Activated CD4-positive, alpha-beta memory T cell treated with anti-CD3 and anti-CD28 coated beads for 36 hours (primary cell): ENCODE results near the gene ZNF227. TPM values are rescaled to one million over a fixed set of nuclear protein-coding genes. Genes with fewer than 3 reads are reported as not detected.
"Not testable (repeated sequence)": the region's sequence is repeated elsewhere in the genome, so short reads cannot be mapped to it uniquely, and the experiment has no call there.

Source experiments
- CTCF ChIA-PET: fragments of 350-600 bp; sonication (Branson Sonifier 250); formaldehyde crosslinking; loops from one replicate; lab custom pipeline; 2021; ENCODE audit warnings: antibody characterized with exemption, inconsistent platforms; lab: Charles Lee
- POLR2A ChIA-PET: fragments of 350-600 bp; sonication (Branson Sonifier 250); formaldehyde crosslinking; loops from one replicate; lab custom pipeline; 2021; ENCODE audit warnings: antibody characterized with exemption; lab: Charles Lee
- DNase-seq: peaks from one replicate; pipeline ENCODE4 v3.0.0-alpha.2; 2020
- H3K27ac Mint-ChIP-seq: one replicate; pipeline ENCODE4 v1.8.0; 2021; ENCODE audit warnings: mixed read lengths
- H3K27me3 Mint-ChIP-seq: one replicate; pipeline ENCODE4 v1.8.0; 2021; ENCODE audit warnings: mixed read lengths
- H3K36me3 Mint-ChIP-seq: one replicate; pipeline ENCODE4 v1.8.0; 2021; ENCODE audit warnings: mixed read lengths
- H3K4me1 Mint-ChIP-seq: one replicate; pipeline ENCODE4 v1.8.0; 2021; ENCODE audit warnings: low read depth, mixed read lengths
- H3K4me3 Mint-ChIP-seq: one replicate; pipeline ENCODE4 v1.8.0; 2021; ENCODE audit warnings: mild to moderate bottlenecking, mixed read lengths
- H3K9me3 Mint-ChIP-seq: one replicate; pipeline ENCODE4 v1.8.0; 2021; ENCODE audit warnings: mixed read lengths
- intact Hi-C: fragments of 100-400 bp; cut with micrococcal nuclease; formaldehyde crosslinking; loops from one replicate; pipeline ENCODE4 v1.15.1; 2023
- total RNA-seq, 2 experiments: library from RNA; stranded (reverse); gene quantifications; one replicate each; pipeline ENCODE4 v1.2.3, GENCODE V29; 2021

The ZNF227 gene
- total RNA-seq, 2 experiments from 2014 or later = 13.5 TPM

- H3K4me3 Mint-ChIP-seq, CTCF ChIA-PET, H3K4me1 Mint-ChIP-seq, H3K27ac Mint-ChIP-seq, intact Hi-C loops, H3K27me3 Mint-ChIP-seq, DNase-seq, POLR2A ChIA-PET: not testable (repeated sequence)
- Mint-ChIP-seq H3K9me3 (peaks cover 95% of the 10 kb centered on the region), H3K36me3 (peaks cover 69% of the 10 kb centered on the region)
Observed at GRCh38 chr19:44253392-44253791, 41.1 kb downstream of the ZNF227 start.

GRCh38 chr19:44254496-44254895, 42.2 kb downstream of the ZNF227 start:
- peaks cover 92% of the 10 kb centered on the region for H3K9me3 Mint-ChIP-seq
- no peaks in the 10 kb centered on the region for H3K4me1 Mint-ChIP-seq
- intact Hi-C loops = no loop called here
- no peak overlapping the region for H3K4me3 Mint-ChIP-seq
- ChIA-PET POLR2A (no interaction called here), CTCF (no interaction called here)
- no peak overlapping the region for H3K27ac Mint-ChIP-seq
- no peaks in the 10 kb centered on the region for H3K27me3 Mint-ChIP-seq
- DNase-seq = no peak
- peaks cover 67% of the 10 kb centered on the region for H3K36me3 Mint-ChIP-seq

DNA sequence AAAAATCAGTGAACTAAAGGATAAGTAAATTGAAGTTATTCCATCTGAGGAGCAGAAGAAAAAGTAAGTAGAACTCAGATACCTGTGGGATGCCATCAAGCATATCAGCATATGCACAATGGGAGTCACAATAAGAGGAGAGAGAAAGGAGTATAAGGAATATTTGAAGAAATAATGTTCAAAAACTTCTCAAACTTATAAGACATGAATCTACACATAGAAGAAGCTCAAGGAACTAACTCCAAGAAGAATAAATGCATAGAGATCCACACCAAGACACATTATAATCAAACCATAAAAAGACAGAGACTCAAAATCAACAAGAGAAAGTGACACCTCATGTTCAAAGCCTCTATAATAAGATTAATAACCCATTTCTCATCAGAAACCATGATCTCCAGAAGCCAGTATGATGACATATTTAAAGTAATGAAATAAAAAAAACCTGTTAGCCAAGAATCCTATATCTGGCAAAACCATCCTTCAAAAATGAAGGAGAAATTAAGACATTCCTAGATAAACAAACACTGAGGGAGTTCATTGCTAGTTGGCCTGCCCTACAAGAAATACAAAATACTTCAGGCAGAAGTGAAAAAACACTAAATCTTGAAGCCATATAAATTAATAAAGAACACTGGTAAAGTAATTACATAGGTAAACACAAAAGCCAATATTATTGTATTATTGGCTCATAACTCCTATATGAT, 43.5 kb downstream of the ZNF227 start:
- POLR2A ChIA-PET = no interaction called here
- CTCF ChIA-PET = no interaction called here
- Mint-ChIP-seq H3K27ac (no peak overlapping the region), H3K4me3 (no peak overlapping the region), H3K27me3 (no peaks in the 10 kb centered on the region), H3K36me3 (peaks cover 63% of the 10 kb centered on the region), H3K4me1 (peaks cover 4% of the 10 kb centered on the region), H3K9me3 (peaks cover 91% of the 10 kb centered on the region)
- no peak for DNase-seq
- intact Hi-C loops = no loop called here

GRCh38 chr19:44258136-44258535, 45.8 kb downstream of the ZNF227 start:
- Mint-ChIP-seq H3K4me3 (no peak overlapping the region), H3K9me3 (peaks cover 84% of the 10 kb centered on the region), H3K4me1 (peaks cover 4% of the 10 kb centered on the region), H3K27me3 (no peaks in the 10 kb centered on the region), H3K27ac (no peak overlapping the region), H3K36me3 (peaks cover 47% of the 10 kb centered on the region)
- POLR2A ChIA-PET = no interaction called here
- DNase-seq = no peak
- CTCF ChIA-PET = no interaction called here
- intact Hi-C loops = no loop called here

DNA sequence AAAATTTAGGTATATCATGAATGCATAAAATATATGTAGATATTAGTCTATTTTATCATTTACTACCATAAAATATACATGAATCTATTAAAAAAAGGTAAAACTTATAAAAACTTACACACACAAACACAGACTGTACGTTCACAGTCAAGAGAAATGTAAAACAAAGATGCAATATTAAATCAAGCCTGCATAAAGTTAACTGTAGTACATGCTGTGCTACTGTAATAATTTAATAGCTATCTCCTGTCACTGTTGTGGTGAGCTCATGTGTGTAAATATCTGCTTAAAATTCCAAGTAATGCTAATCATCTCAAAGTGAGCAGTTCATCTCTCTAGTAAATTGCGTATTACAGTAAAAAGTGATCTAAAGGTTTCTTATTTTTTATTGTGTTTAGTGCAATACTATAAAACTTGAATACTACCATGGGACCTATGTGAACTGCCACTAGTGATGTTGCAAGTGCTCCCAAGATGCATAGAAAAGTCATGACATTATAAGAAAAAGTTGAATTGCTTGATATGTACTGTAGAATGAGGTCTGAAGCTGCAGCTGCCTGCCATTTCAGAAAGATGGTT, 46.6 kb downstream of the ZNF227 start:
- Mint-ChIP-seq H3K9me3 (peaks cover 81% of the 10 kb centered on the region), H3K27me3 (no peaks in the 10 kb centered on the region), H3K4me3 (no peak overlapping the region), H3K27ac (no peak overlapping the region), H3K4me1 (peaks cover 4% of the 10 kb centered on the region), H3K36me3 (peaks cover 43% of the 10 kb centered on the region)
- ChIA-PET POLR2A (no interaction called here), CTCF (no interaction called here)
- intact Hi-C loops = no loop called here
- DNase-seq = no peak

- intact Hi-C loops = no loop called here
- no peak for DNase-seq
- ChIA-PET POLR2A (no interaction called here), CTCF (no interaction called here)
- Mint-ChIP-seq H3K27ac (no peak overlapping the region), H3K9me3 (peaks cover 76% of the 10 kb centered on the region), H3K4me1 (peaks cover 4% of the 10 kb centered on the region), H3K27me3 (no peaks in the 10 kb centered on the region), H3K4me3 (peak overlapping the region; percentile 28), H3K36me3 (peaks cover 37% of the 10 kb centered on the region)
Observed at GRCh38 chr19:44260343-44260681, 48.0 kb downstream of the ZNF227 start.

- Mint-ChIP-seq H3K9me3 (peaks cover 76% of the 10 kb centered on the region), H3K27me3 (no peaks in the 10 kb centered on the region), H3K27ac (no peak overlapping the region), H3K4me3 (no peak overlapping the region), H3K36me3 (peaks cover 36% of the 10 kb centered on the region), H3K4me1 (peaks cover 4% of the 10 kb centered on the region)
- intact Hi-C loops = no loop called here
- no peak for DNase-seq
- CTCF ChIA-PET = no interaction called here
- POLR2A ChIA-PET = no interaction called here
Observed at GRCh38 chr19:44260695-44261446, 48.5 kb downstream of the ZNF227 start.

- no peaks in the 10 kb centered on the region for H3K27me3 Mint-ChIP-seq
- no peak for DNase-seq
- H3K4me1 Mint-ChIP-seq = no peaks in the 10 kb centered on the region
- ChIA-PET CTCF (no interaction called here), POLR2A (no interaction called here)
- no peak overlapping the region for H3K27ac Mint-ChIP-seq
- intact Hi-C loops = no loop called here
- H3K36me3 Mint-ChIP-seq = peaks cover 60% of the 10 kb centered on the region
- peaks cover 74% of the 10 kb centered on the region for H3K9me3 Mint-ChIP-seq
- H3K4me3 Mint-ChIP-seq = no peak overlapping the region
Observed at GRCh38 chr19:44277331-44277730, 65.0 kb downstream of the ZNF227 start.

DNA sequence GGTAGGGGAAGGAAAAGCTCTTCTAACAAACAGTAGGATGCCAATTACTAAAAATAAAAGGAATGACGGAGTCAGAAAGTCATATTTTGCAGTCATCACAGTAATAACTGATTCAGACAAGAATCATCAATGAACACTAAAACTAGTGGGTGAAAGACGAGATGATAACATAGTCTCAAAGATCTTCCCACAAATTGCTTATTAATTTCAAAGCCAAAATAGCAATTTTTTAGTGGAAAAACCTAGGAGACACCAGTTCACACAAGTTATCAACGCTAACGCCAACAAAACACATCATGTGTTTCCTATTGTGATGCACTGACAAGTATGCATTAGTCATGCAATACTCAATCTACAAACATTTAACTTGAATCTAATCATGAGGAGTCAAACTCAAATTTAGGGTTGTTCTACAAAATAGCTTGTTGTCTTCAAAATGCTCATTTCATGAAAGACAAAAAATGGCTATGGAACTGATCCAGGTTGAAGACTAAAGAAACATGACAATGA, 65.9 kb downstream of the ZNF227 start:
- intact Hi-C loops = no loop called here
- DNase-seq = no peak
- ChIA-PET POLR2A (no interaction called here), CTCF (no interaction called here)
- H3K9me3 Mint-ChIP-seq = peaks cover 76% of the 10 kb centered on the region
- no peaks in the 10 kb centered on the region for H3K27me3 Mint-ChIP-seq
- H3K27ac Mint-ChIP-seq = no peak overlapping the region
- H3K4me1 Mint-ChIP-seq = no peaks in the 10 kb centered on the region
- no peak overlapping the region for H3K4me3 Mint-ChIP-seq
- H3K36me3 Mint-ChIP-seq = peaks cover 57% of the 10 kb centered on the region

GRCh38 chr19:44280916-44281315, 68.6 kb downstream of the ZNF227 start:
- intact Hi-C loops = no loop called here
- H3K9me3 Mint-ChIP-seq = peaks cover 77% of the 10 kb centered on the region
- POLR2A ChIA-PET = no interaction called here

GRCh38 chr19:44282846-44283245, 70.5 kb downstream of the ZNF227 start:
- H3K27ac Mint-ChIP-seq = no peak overlapping the region
- no peak for DNase-seq
- POLR2A ChIA-PET = no interaction called here
- H3K4me1 Mint-ChIP-seq = no peaks in the 10 kb centered on the region
- H3K36me3 Mint-ChIP-seq = peaks cover 54% of the 10 kb centered on the region
- CTCF ChIA-PET = no interaction called here
- peaks cover 86% of the 10 kb centered on the region for H3K9me3 Mint-ChIP-seq
- intact Hi-C loops = no loop called here
- no peaks in the 10 kb centered on the region for H3K27me3 Mint-ChIP-seq
- H3K4me3 Mint-ChIP-seq = no peak overlapping the region

More at GRCh38 chr19:44280916-44281315, 68.6 kb downstream of the ZNF227 start:
- DNase-seq = no peak
- Mint-ChIP-seq H3K36me3 (peaks cover 49% of the 10 kb centered on the region), H3K4me3 (no peak overlapping the region), H3K27ac (no peak overlapping the region), H3K27me3 (no peaks in the 10 kb centered on the region), H3K4me1 (no peaks in the 10 kb centered on the region)
- CTCF ChIA-PET = no interaction called here

DNA sequence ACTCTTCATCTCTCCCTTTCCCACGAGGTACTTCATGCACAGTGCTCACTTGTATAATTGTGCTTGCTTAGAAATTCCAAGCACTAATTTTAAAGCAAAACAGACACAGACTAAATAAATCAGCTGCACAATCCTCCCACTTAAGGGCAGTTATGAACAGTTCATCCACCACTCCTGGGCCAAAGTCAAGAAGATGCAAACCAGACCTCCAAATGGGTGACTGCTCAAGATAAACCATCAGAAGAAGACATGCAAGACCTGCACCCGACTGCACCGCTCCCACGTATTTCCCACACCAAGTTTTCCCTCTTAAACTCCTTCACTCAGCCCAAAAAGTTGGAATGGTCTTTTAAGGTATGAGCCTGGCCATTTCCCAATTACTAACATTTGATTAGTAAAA, 72.6 kb downstream of the ZNF227 start:
- Mint-ChIP-seq H3K9me3 (peaks cover 89% of the 10 kb centered on the region), H3K36me3 (peaks cover 61% of the 10 kb centered on the region), H3K4me3 (no peak overlapping the region), H3K27ac (no peak overlapping the region), H3K27me3 (no peaks in the 10 kb centered on the region), H3K4me1 (no peaks in the 10 kb centered on the region)
- ChIA-PET CTCF (no interaction called here), POLR2A (no interaction called here)
- intact Hi-C loops = no loop called here
- DNase-seq = no peak
